Measurements from ENCODE around the gene HSDL1.

- TF ChIP-seq CTCF (IDR thresholded peaks at IDR 0.05) (no peak), POLR2A (IDR thresholded peaks at IDR 0.05) (no peak), EP300 (IDR thresholded peaks at IDR 0.05) (no peak), POLR2AphosphoS5 (IDR thresholded peaks at IDR 0.05) (no peak)
Observed at GRCh38 chr16:84143081-84143480, 1.9 kb downstream of the HSDL1 start.
